Measurements from ENCODE around the gene ADAM29.
"Not testable (repeated sequence)": the region's sequence is repeated elsewhere in the genome, so short reads cannot be mapped to it uniquely, and the experiment has no call there.

ADAM29 gene

GRCh38 chr4:174918058-174918457 is at the start of gene ADAM29:
ADAM29 (plus strand) TSS chr4:174918358; CDS start chr4:174975526, 57,168 bp downstream.
- no peak within 1 kb of the TSS for H3K27ac Mint-ChIP-seq
- no peak within 1 kb of the TSS for H3K4me3 Mint-ChIP-seq
- no peaks in the 10 kb centered on the region for H3K9me3 Mint-ChIP-seq
- H3K27me3 Mint-ChIP-seq (ENCODE audit: low read depth) = no peaks in the 10 kb centered on the region
- no peaks in the 10 kb centered on the region for H3K36me3 Mint-ChIP-seq (ENCODE audit: low read depth)
- no peak for TF ChIP-seq CTCF (IDR thresholded peaks at IDR 0.05; ENCODE audit: unreplicated experiment in 3 of 3)
- no peaks in the 10 kb centered on the region for H3K4me1 Mint-ChIP-seq

GRCh38 chr4:174869339-174869738 is 48.8 kb upstream of the ADAM29 start:
- Mint-ChIP-seq H3K4me1 (no peaks in the 10 kb centered on the region), H3K4me3 (no peak overlapping the region), H3K27ac (no peak overlapping the region), H3K9me3 (no peaks in the 10 kb centered on the region), H3K27me3 (ENCODE audit: low read depth) (no peaks in the 10 kb centered on the region), H3K36me3 (ENCODE audit: low read depth) (no peaks in the 10 kb centered on the region)
- TF ChIP-seq CTCF (IDR thresholded peaks at IDR 0.05; ENCODE audit: unreplicated experiment in 3 of 3) = no peak

- Mint-ChIP-seq H3K27ac (no peak overlapping the region), H3K4me1 (no peaks in the 10 kb centered on the region), H3K9me3 (no peaks in the 10 kb centered on the region), H3K4me3 (no peak overlapping the region), H3K36me3 (ENCODE audit: low read depth) (no peaks in the 10 kb centered on the region), H3K27me3 (ENCODE audit: low read depth) (no peaks in the 10 kb centered on the region)
- TF ChIP-seq CTCF (IDR thresholded peaks at IDR 0.05; ENCODE audit: unreplicated experiment in 3 of 3) = no peak
Measured at GRCh38 chr4:174870311-174870710, 47.8 kb upstream of the ADAM29 start.

- Mint-ChIP-seq H3K4me1 (no peaks in the 10 kb centered on the region), H3K27me3 (ENCODE audit: low read depth) (no peaks in the 10 kb centered on the region), H3K4me3 (no peak overlapping the region), H3K36me3 (ENCODE audit: low read depth) (no peaks in the 10 kb centered on the region), H3K27ac (no peak overlapping the region), H3K9me3 (no peaks in the 10 kb centered on the region)
- no peak for TF ChIP-seq CTCF (IDR thresholded peaks at IDR 0.05; ENCODE audit: unreplicated experiment in 3 of 3)
Measured at GRCh38 chr4:174871407-174871806, 46.8 kb upstream of the ADAM29 start.

- not testable (repeated sequence) for H3K27me3 Mint-ChIP-seq (ENCODE audit: low read depth); H3K36me3 Mint-ChIP-seq (ENCODE audit: low read depth)
Measured at GRCh38 chr4:174873146-174873545, 45.0 kb upstream of the ADAM29 start.

GRCh38 chr4:174873931-174874330 is 44.2 kb upstream of the ADAM29 start:
- no peak for TF ChIP-seq CTCF (IDR thresholded peaks at IDR 0.05; ENCODE audit: unreplicated experiment in 3 of 3)
- Mint-ChIP-seq H3K27ac (no peak overlapping the region), H3K4me3 (no peak overlapping the region), H3K27me3 (ENCODE audit: low read depth) (no peaks in the 10 kb centered on the region), H3K4me1 (no peaks in the 10 kb centered on the region), H3K36me3 (ENCODE audit: low read depth) (no peaks in the 10 kb centered on the region), H3K9me3 (no peaks in the 10 kb centered on the region)

More at GRCh38 chr4:174873146-174873545, 45.0 kb upstream of the ADAM29 start:
- not testable (repeated sequence) for H3K4me3 Mint-ChIP-seq, H3K27ac Mint-ChIP-seq, H3K4me1 Mint-ChIP-seq, H3K9me3 Mint-ChIP-seq

Measured in nephron (organoid).